Smooth muscle cell (in vitro differentiated cells): ENCODE data around the gene ARL14EPL. TPM values are rescaled to one million over a fixed set of nuclear protein-coding genes. Genes with fewer than 3 reads are reported as not detected.

Experiments used
- DNase-seq: peaks from one replicate; lab custom pipeline; 2025; ENCODE audit not compliant: unreplicated experiment; lab: John Stamatoyannopoulos, UW
- H2AFZ ChIP-seq: fragments of 200-600 bp; sonication (generic); 2 replicates; pipeline ENCODE4 v1.6.0; 2016; ENCODE audit warnings: antibody characterized with exemption, low read depth, mild to moderate bottlenecking
- H3F3A ChIP-seq: fragments of 200-600 bp; sonication (generic); 2 replicates; pipeline ENCODE4 v1.6.0; 2017; ENCODE audit warnings: antibody characterized with exemption, low read depth
- H3K27ac ChIP-seq: fragments of 200-600 bp; sonication (generic); 2 replicates; pipeline ENCODE4 v1.5.1; 2016; ENCODE audit warnings: low read depth, mild to moderate bottlenecking
- H3K27me3 ChIP-seq: fragments of 200-600 bp; sonication (generic); 2 replicates; pipeline ENCODE4 v1.6.1; 2016; ENCODE audit warnings: low read depth, mild to moderate bottlenecking
- H3K36me3 ChIP-seq: fragments of 200-600 bp; sonication (generic); 2 replicates; pipeline ENCODE4 v1.5.1; 2016; ENCODE audit warnings: low read depth
- H3K4me1 ChIP-seq: fragments of 200-600 bp; sonication (generic); 2 replicates; pipeline ENCODE4 v1.5.1; 2016; ENCODE audit warnings: low read depth
- H3K4me2 ChIP-seq: fragments of 200-600 bp; sonication (generic); 2 replicates; pipeline ENCODE4 v1.6.0; 2016; ENCODE audit warnings: mild to moderate bottlenecking
- H3K4me3 ChIP-seq: fragments of 200-600 bp; sonication (generic); 2 replicates; pipeline ENCODE4 v1.5.1; 2016; ENCODE audit warnings: mild to moderate bottlenecking
- H3K79me2 ChIP-seq: fragments of 200-600 bp; sonication (generic); 2 replicates; pipeline ENCODE4 v1.6.0; 2016; ENCODE audit warnings: low read depth, mild to moderate bottlenecking
- H3K9ac ChIP-seq: fragments of 200-600 bp; sonication (generic); 2 replicates; pipeline ENCODE4 v1.6.0; 2016; ENCODE audit warnings: low read depth
- H3K9me3 ChIP-seq: fragments of 200-600 bp; sonication (generic); replicated peaks from 2 replicates; pipeline ENCODE4 v1.5.1; 2016; ENCODE audit warnings: low read depth
- H4K20me1 ChIP-seq: fragments of 200-600 bp; sonication (generic); 2 replicates; pipeline ENCODE4 v1.6.0; 2016; ENCODE audit warnings: low read depth
- CTCF ChIP-seq: fragments of 200-600 bp; sonication (generic); IDR thresholded peaks from 2 replicates; pipeline ENCODE4 v1.5.1; 2017; ENCODE audit warnings: borderline replicate concordance, mild to moderate bottlenecking, antibody characterized with exemption; ENCODE audit not compliant: insufficient read depth, poor library complexity, severe bottlenecking
- WGBS: methylation state at CpG from one replicate; pipeline ENCODE4 v1.1.7; 2016; ENCODE audit warnings: low lambda C conversion rate; 5-methylcytosine and 5-hydroxymethylcytosine counted together
- polyA plus RNA-seq: library from polyadenylated mRNA; unstranded; fragments of >200 nt; fragmentation: Nextera tagmentation; extraction: Ambion mirVana; gene quantifications from 2 replicates; pipeline ENCODE4 v1.2.1, GENCODE V29; 2016
- total RNA-seq: library from RNA; depleted of rRNA; stranded (reverse); fragments of >200 nt; gene quantifications from 2 replicates; pipeline ENCODE4 v1.2.3, GENCODE V29; 2014

ARL14EPL gene
- total and polyA plus RNA-seq, 2 experiments from 2014 or later: not detected

- TF ChIP-seq CTCF: no peak
- DNase-seq: no peak
- H3F3A ChIP-seq: no peaks in the 10 kb centered on the region
- no peak overlapping the region for H3K4me3 ChIP-seq
- no peak overlapping the region for H3K9ac ChIP-seq
- no peaks in the 10 kb centered on the region for H3K27me3 ChIP-seq
- no peak overlapping the region for H3K27ac ChIP-seq
- H3K4me1 ChIP-seq: no peaks in the 10 kb centered on the region
- no peaks in the 10 kb centered on the region for H4K20me1 ChIP-seq
- H3K36me3 ChIP-seq: no peaks in the 10 kb centered on the region
- H3K9me3 ChIP-seq: no peaks in the 10 kb centered on the region
- no peaks in the 10 kb centered on the region for H3K79me2 ChIP-seq
- H2AFZ ChIP-seq: no peak overlapping the region
- no peak overlapping the region for H3K4me2 ChIP-seq
- WGBS: 83% methylated on average over 2 of the region's 2 CpGs
Observed at GRCh38 chr5:116046823-116047222, 14.6 kb downstream of the ARL14EPL start.

GRCh38 chr5:116058346-116058936 lies 26.2 kb downstream of the ARL14EPL start:
- no peak for TF ChIP-seq CTCF
- no peak overlapping the region for H3K4me2 ChIP-seq
- WGBS: 86% methylated on average over 13 of the region's 13 CpGs
- H3K4me1 ChIP-seq: no peaks in the 10 kb centered on the region
- H3K79me2 ChIP-seq: no peaks in the 10 kb centered on the region
- H3K9me3 ChIP-seq: no peaks in the 10 kb centered on the region
- H3K27ac ChIP-seq: no peak overlapping the region
- H4K20me1 ChIP-seq: no peaks in the 10 kb centered on the region
- H2AFZ ChIP-seq: no peak overlapping the region
- no peaks in the 10 kb centered on the region for H3F3A ChIP-seq
- H3K4me3 ChIP-seq: no peak overlapping the region
- no peaks in the 10 kb centered on the region for H3K27me3 ChIP-seq
- H3K36me3 ChIP-seq: no peaks in the 10 kb centered on the region
- no peak for DNase-seq
- H3K9ac ChIP-seq: no peak overlapping the region

- Histone ChIP-seq H3K27me3 (no peaks in the 10 kb centered on the region), H3K36me3 (no peaks in the 10 kb centered on the region), H3K27ac (no peak overlapping the region), H3K9me3 (no peaks in the 10 kb centered on the region), H4K20me1 (no peaks in the 10 kb centered on the region), H3K9ac (no peak overlapping the region), H3K4me2 (no peak overlapping the region), H3K79me2 (no peaks in the 10 kb centered on the region), H3K4me1 (no peaks in the 10 kb centered on the region), H2AFZ (no peak overlapping the region), H3F3A (no peaks in the 10 kb centered on the region), H3K4me3 (no peak overlapping the region)
- TF ChIP-seq CTCF: no peak
- 95% methylated on average over 2 of the region's 2 CpGs for WGBS
- DNase-seq: no peak
Observed at GRCh38 chr5:116062352-116062751, 30.1 kb downstream of the ARL14EPL start.

- H3K36me3 ChIP-seq: no peaks in the 10 kb centered on the region
- H4K20me1 ChIP-seq: no peaks in the 10 kb centered on the region
- H3K4me1 ChIP-seq: no peaks in the 10 kb centered on the region
- H3K9me3 ChIP-seq: no peaks in the 10 kb centered on the region
- 89% methylated on average over 3 of the region's 3 CpGs for WGBS
- no peak overlapping the region for H2AFZ ChIP-seq
- DNase-seq: no peak
- H3K4me3 ChIP-seq: no peak overlapping the region
- no peaks in the 10 kb centered on the region for H3F3A ChIP-seq
- H3K4me2 ChIP-seq: no peak overlapping the region
- H3K27me3 ChIP-seq: no peaks in the 10 kb centered on the region
- no peak overlapping the region for H3K27ac ChIP-seq
- H3K79me2 ChIP-seq: no peaks in the 10 kb centered on the region
- TF ChIP-seq CTCF: no peak
- no peak overlapping the region for H3K9ac ChIP-seq
Observed at GRCh38 chr5:116063950-116064349, 31.7 kb downstream of the ARL14EPL start.
